BJ (cell line): ENCODE data around the gene ADGRG4. TPM values are rescaled to one million over a fixed set of nuclear protein-coding genes. Genes with fewer than 3 reads are reported as not detected.

Source experiments
- CTCF ChIA-PET: fragments of 350-600 bp; formaldehyde crosslinking; extraction: SDS; loops from one replicate; lab custom pipeline; 2021; ENCODE audit warnings: antibody characterized with exemption, inconsistent platforms; lab: Yijun Ruan, JAX
- POLR2A ChIA-PET: fragments of 300-600 bp; sonication (Branson Sonifier 250); formaldehyde crosslinking; extraction: SDS; loops from one replicate; lab custom pipeline; 2021; ENCODE audit warnings: antibody characterized with exemption; lab: Charles Lee
- DNase-seq: peaks from one replicate; pipeline ENCODE4 v3.0.0-alpha.2; 2011; ENCODE audit warnings: low read depth
- H3K27me3 ChIP-seq: 2 replicates; pipeline ENCODE4 v1.6.0; 2011; ENCODE audit warnings: low read length; ENCODE audit not compliant: control insufficient read depth, insufficient read depth
- H3K36me3 ChIP-seq: 2 replicates; pipeline ENCODE4 v1.5.1; 2011; ENCODE audit warnings: low read length; ENCODE audit not compliant: control insufficient read depth, insufficient read depth
- H3K4me3 ChIP-seq: 2 replicates; pipeline ENCODE4 v1.5.1; 2011; ENCODE audit warnings: low read depth, mild to moderate bottlenecking, control low read depth, low read length
- polyA plus RNA-seq: library from polyadenylated mRNA; depleted of rRNA; stranded (reverse); fragments of >200 nt; gene quantifications from 2 replicates; pipeline ENCODE4 v1.2.3, GENCODE V29; 2011
- TF ChIP-seq, protein P1 (sequence below): IDR thresholded peaks from 2 replicates; pipeline ENCODE4 v1.5.1; 2011; ENCODE audit warnings: low read depth, mild to moderate bottlenecking, control low read depth, inconsistent platforms, low read length, moderate library complexity; ENCODE audit not compliant: insufficient read depth

Gene ADGRG4
- polyA plus RNA-seq, 1 experiment, result 0.01 TPM

DNA sequence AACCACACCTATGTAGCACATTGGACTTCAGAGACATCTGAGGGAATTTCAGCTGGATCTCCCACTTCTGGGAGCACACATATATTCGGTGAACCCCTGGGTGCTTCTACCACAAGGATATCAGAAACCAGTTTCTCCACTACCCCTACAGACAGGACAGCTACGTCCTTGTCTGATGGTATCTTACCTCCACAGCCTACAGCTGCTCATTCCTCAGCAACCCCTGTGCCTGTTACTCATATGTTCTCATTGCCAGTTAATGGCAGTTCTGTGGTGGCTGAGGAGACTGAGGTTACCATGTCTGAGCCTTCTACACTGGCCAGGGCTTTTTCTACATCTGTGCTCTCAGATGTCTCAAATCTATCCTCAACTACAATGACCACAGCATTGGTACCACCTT lies 45.7 kb downstream of the ADGRG4 start:
- POLR2A ChIA-PET, result no interaction called here
- CTCF ChIA-PET, result no interaction called here
- TF ChIP-seq, protein P1, sequence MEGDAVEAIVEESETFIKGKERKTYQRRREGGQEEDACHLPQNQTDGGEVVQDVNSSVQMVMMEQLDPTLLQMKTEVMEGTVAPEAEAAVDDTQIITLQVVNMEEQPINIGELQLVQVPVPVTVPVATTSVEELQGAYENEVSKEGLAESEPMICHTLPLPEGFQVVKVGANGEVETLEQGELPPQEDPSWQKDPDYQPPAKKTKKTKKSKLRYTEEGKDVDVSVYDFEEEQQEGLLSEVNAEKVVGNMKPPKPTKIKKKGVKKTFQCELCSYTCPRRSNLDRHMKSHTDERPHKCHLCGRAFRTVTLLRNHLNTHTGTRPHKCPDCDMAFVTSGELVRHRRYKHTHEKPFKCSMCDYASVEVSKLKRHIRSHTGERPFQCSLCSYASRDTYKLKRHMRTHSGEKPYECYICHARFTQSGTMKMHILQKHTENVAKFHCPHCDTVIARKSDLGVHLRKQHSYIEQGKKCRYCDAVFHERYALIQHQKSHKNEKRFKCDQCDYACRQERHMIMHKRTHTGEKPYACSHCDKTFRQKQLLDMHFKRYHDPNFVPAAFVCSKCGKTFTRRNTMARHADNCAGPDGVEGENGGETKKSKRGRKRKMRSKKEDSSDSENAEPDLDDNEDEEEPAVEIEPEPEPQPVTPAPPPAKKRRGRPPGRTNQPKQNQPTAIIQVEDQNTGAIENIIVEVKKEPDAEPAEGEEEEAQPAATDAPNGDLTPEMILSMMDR, result no peak
- H3K4me3 ChIP-seq, result no peak overlapping the region
- no peak for DNase-seq
- H3K27me3 ChIP-seq, result no peaks in the 10 kb centered on the region
- no peaks in the 10 kb centered on the region for H3K36me3 ChIP-seq

DNA sequence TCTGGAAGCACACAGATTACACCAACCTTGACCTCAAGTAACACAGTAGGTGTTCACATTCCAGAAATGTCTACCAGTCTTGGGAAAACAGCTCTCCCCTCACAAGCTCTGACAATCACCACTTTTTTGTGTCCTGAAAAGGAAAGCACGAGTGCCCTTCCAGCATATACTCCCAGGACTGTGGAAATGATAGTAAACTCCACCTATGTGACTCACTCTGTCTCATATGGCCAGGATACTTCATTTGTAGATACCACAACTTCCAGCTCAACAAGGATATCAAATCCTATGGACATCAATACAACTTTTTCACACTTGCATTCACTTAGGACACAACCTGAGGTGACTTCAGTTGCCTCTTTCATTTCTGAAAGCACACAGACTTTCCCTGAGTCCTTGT lies 46.9 kb downstream of the ADGRG4 start:
- CTCF ChIA-PET, result interaction anchor here (0.7 kb wide), 1 partner anchor 10 kb away, joined by 3 read pairs; no protein-coding TSS in a partner anchor
- Histone ChIP-seq H3K4me3 (no peak overlapping the region), H3K27me3 (no peaks in the 10 kb centered on the region), H3K36me3 (no peaks in the 10 kb centered on the region)
- TF ChIP-seq, protein P1, result no peak
- POLR2A ChIA-PET, result no interaction called here
- DNase-seq, result no peak

DNA sequence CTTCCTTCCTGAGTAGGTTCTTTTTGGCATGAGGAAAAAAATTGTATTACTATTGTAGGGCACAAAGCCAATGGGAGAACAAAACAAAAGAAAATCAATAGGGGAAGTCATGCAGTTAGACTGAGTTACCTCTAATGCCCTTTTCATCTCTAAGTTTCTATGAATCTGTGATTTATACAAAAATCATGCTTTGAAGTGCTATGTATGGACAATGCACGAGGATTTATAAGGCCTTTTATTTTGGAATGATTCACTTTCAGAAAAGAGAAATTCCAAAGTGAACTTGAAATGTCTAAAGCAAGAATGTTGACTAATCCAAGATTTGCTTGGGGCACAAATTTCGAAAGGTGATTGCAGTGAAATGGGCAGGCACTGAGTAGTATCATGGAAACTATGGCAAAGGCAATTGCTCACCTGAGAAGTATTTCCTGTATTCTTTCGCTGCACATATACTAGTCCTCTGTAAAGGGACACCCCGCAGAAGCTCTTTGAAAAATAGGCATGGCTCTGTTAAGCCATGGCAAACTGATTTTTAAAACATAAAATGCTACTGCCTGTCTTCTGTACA lies 52.8 kb downstream of the ADGRG4 start:
- Histone ChIP-seq H3K27me3 (no peaks in the 10 kb centered on the region), H3K4me3 (no peak overlapping the region), H3K36me3 (no peaks in the 10 kb centered on the region)
- TF ChIP-seq, protein P1, result no peak
- ChIA-PET CTCF (no interaction called here), POLR2A (no interaction called here)
- peak; percentile 0 for DNase-seq

DNA sequence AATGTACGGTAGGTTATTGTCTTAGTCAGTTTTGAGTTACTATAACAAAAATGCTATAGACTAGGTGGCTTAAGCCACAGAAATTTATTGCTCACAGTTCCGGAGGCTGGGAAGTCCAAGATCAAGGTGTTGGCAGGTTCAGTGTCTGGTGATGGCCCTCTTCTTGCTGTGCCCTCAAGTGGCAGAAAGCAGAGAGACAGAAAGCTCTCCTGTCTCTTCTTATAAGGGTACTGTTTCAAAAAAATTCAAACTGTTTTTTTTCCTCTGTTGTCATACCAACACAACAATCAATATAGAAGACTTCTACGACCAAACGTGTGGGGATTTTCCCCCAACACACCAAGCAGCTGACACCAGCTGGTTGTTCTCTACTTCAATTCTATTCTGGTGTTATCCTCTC lies 53.4 kb downstream of the ADGRG4 start:
- no peaks in the 10 kb centered on the region for H3K27me3 ChIP-seq
- TF ChIP-seq, protein P1, result no peak
- no peak overlapping the region for H3K4me3 ChIP-seq
- CTCF ChIA-PET, result no interaction called here
- H3K36me3 ChIP-seq, result no peaks in the 10 kb centered on the region
- no peak for DNase-seq
- POLR2A ChIA-PET, result no interaction called here

DNA sequence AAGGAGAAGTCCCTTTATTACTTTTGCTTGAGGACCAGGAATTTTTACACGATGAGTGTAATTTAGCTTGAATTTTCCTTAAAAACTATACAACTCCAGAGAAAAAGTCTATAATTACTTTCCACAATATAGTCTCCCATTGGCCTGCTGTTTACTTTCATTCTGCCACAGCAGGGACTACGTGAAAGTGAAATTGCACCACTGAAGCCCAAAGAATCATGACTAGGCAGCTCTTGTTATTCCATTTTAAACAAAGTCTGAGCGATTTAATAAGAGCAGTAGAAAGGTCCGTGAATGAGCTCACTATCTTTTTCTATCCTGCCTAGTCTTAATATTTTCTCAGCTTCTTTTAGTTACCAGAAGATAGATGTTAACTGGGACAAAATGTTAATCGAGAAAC lies 68.6 kb downstream of the ADGRG4 start:
- H3K4me3 ChIP-seq, result no peak overlapping the region
- no peaks in the 10 kb centered on the region for H3K36me3 ChIP-seq
- no peaks in the 10 kb centered on the region for H3K27me3 ChIP-seq
- ChIA-PET CTCF (no interaction called here), POLR2A (no interaction called here)
- no peak for DNase-seq
- TF ChIP-seq, protein P1, result no peak
